Progenitor cell of endocrine pancreas (in vitro differentiated cells): ENCODE measurements around the gene SEZ6L. TPM values are rescaled to one million over a fixed set of nuclear protein-coding genes. Genes with fewer than 3 reads are reported as not detected.
"Not testable (repeated sequence)": the region's sequence is repeated elsewhere in the genome, so short reads cannot be mapped to it uniquely, and the experiment has no call there.

Experiments
- DNase-seq: peaks from one replicate; pipeline ENCODE4 v3.0.0; 2021; ENCODE audit warnings: low spot score; ENCODE audit not compliant: unreplicated experiment
- H3K27ac Mint-ChIP-seq: 2 replicates; pipeline ENCODE4 v1.8.0; 2021; ENCODE audit warnings: mild to moderate bottlenecking, moderate library complexity, mixed read lengths
- H3K27me3 Mint-ChIP-seq: 2 replicates; pipeline ENCODE4 v1.8.0; 2021; ENCODE audit warnings: mixed read lengths
- H3K36me3 Mint-ChIP-seq: 2 replicates; pipeline ENCODE4 v1.8.0; 2022; ENCODE audit warnings: mixed read lengths; ENCODE audit not compliant: insufficient read depth
- H3K4me1 Mint-ChIP-seq: 2 replicates; pipeline ENCODE4 v1.8.0; 2021; ENCODE audit warnings: low read depth, mixed read lengths
- H3K4me3 Mint-ChIP-seq: 2 replicates; pipeline ENCODE4 v1.8.0; 2021; ENCODE audit warnings: low read depth, mild to moderate bottlenecking, moderate library complexity, mixed read lengths
- H3K9me3 Mint-ChIP-seq: 2 replicates; pipeline ENCODE4 v1.8.0; 2021; ENCODE audit warnings: low read depth, mixed read lengths
- total RNA-seq: library from RNA; stranded (reverse); gene quantifications from 2 replicates; pipeline ENCODE4 v1.2.1, GENCODE V29; 2021
- TF ChIP-seq, protein P1 (sequence below): fragments of 200-600 bp; sonication (generic); IDR thresholded peaks from one replicate; pipeline ENCODE4 v1.5.0; 2021; ENCODE audit warnings: antibody characterized with exemption, mild to moderate bottlenecking; ENCODE audit not compliant: unreplicated experiment

Gene SEZ6L
- total RNA-seq, 1 donor from 2014 or later, result 26.2 TPM

DNA sequence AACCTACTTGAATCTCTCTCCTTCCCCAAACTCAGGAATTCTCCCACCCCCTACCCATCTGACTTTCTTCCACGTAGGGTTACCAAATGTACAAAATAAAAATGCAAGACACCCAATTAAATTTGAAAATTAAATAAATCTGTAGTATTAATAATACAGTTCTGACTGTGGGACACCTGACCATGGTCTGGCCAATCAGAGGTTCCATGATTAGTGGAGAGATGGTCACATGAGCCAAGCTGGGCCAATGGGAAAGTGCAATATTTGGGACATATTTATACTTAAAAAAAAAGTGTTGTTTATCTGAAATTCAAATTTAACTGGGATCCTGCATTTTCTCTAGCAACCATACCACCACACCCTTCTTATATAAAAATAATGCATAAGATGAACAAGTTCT lies 230.0 kb downstream of the SEZ6L start:
- Mint-ChIP-seq H3K27me3 (peaks cover 21% of the 10 kb centered on the region), H3K36me3 (no peaks in the 10 kb centered on the region), H3K4me3 (no peak overlapping the region), H3K4me1 (peaks cover 4% of the 10 kb centered on the region), H3K9me3 (no peaks in the 10 kb centered on the region), H3K27ac (no peak overlapping the region)
- no peak for DNase-seq
- TF ChIP-seq, protein P1, sequence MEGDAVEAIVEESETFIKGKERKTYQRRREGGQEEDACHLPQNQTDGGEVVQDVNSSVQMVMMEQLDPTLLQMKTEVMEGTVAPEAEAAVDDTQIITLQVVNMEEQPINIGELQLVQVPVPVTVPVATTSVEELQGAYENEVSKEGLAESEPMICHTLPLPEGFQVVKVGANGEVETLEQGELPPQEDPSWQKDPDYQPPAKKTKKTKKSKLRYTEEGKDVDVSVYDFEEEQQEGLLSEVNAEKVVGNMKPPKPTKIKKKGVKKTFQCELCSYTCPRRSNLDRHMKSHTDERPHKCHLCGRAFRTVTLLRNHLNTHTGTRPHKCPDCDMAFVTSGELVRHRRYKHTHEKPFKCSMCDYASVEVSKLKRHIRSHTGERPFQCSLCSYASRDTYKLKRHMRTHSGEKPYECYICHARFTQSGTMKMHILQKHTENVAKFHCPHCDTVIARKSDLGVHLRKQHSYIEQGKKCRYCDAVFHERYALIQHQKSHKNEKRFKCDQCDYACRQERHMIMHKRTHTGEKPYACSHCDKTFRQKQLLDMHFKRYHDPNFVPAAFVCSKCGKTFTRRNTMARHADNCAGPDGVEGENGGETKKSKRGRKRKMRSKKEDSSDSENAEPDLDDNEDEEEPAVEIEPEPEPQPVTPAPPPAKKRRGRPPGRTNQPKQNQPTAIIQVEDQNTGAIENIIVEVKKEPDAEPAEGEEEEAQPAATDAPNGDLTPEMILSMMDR, result no peak

DNA sequence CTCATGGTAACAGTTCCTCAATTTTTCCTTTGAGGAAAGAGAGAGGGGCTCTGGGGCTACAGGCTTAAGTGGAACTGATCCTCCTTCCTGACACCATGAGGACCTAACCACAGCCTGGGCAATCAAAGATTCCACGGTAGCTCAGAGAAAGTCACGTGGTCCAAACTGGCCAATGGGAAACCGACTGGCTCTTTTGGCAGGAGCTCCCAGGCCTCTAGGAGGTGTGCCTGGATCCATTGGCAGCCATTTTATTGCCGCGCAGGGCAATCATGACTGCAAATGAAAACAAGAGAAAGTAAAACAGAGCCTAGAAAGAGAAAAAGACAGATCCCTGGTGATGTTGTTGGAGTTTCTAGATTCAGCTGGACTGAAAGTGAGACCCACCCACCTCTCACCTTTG lies 232.5 kb downstream of the SEZ6L start:
- H3K9me3 Mint-ChIP-seq, result no peaks in the 10 kb centered on the region
- TF ChIP-seq, protein P1, result no peak
- H3K4me3 Mint-ChIP-seq, result no peak overlapping the region
- H3K4me1 Mint-ChIP-seq, result no peaks in the 10 kb centered on the region
- H3K27me3 Mint-ChIP-seq, result peaks cover 34% of the 10 kb centered on the region
- no peaks in the 10 kb centered on the region for H3K36me3 Mint-ChIP-seq
- DNase-seq, result no peak
- no peak overlapping the region for H3K27ac Mint-ChIP-seq

DNA sequence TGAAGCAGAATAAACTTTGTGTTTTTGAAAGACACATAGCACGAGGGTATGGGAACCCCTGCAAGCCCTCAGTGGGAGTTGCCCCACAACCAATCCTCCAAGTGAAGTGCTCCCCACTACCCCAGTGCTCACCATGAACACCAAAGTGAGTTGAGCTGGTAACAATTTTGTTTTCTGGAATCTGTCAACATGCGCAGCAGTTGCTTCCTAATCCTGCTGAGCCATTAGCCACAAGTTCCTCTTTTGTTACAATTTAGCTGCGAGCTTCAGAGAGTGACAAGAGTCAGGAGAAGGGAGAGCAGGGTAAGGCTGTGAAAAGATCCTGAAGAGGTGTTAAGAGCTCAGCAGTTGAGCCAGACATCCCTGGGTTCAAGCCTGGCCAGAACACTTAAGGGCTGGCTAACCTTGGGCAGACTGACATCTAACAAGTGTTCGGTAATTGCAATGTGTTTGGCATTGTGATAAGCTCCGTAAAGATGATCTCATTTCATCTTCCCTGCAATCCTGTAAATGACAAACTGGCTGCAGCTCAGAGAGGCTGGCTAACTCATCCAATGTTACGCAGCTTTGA lies 235.7 kb downstream of the SEZ6L start:
- Mint-ChIP-seq H3K9me3 (no peaks in the 10 kb centered on the region), H3K27me3 (peaks cover 31% of the 10 kb centered on the region), H3K27ac (no peak overlapping the region), H3K4me1 (peaks cover 1% of the 10 kb centered on the region), H3K4me3 (no peak overlapping the region), H3K36me3 (no peaks in the 10 kb centered on the region)
- DNase-seq, result no peak
- TF ChIP-seq, protein P1, result no peak

DNA sequence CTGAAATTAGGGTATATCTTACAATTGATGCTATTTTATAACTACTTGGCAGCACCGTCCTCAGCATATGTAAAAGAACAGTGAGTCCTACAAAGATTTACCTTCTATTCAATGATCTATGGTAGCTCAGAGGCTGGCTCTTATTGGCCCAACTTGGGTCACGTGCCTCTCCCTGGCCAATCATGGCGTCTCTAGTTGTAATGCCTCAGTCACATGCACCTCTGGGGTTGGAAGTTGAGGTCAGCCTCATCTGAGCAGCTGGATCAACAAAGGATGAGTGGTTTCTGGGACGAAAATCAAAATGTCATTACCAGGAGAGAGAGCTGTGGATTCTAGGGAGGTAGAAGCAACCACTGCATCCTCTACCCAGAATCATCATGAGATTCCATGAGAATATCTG lies 236.9 kb downstream of the SEZ6L start:
- H3K36me3 Mint-ChIP-seq, result no peaks in the 10 kb centered on the region
- H3K9me3 Mint-ChIP-seq, result no peaks in the 10 kb centered on the region
- H3K4me3 Mint-ChIP-seq, result no peak overlapping the region
- H3K27ac Mint-ChIP-seq, result no peak overlapping the region
- DNase-seq, result no peak
- H3K27me3 Mint-ChIP-seq, result peaks cover 33% of the 10 kb centered on the region
- peaks cover 1% of the 10 kb centered on the region for H3K4me1 Mint-ChIP-seq
- TF ChIP-seq, protein P1, result no peak

DNA sequence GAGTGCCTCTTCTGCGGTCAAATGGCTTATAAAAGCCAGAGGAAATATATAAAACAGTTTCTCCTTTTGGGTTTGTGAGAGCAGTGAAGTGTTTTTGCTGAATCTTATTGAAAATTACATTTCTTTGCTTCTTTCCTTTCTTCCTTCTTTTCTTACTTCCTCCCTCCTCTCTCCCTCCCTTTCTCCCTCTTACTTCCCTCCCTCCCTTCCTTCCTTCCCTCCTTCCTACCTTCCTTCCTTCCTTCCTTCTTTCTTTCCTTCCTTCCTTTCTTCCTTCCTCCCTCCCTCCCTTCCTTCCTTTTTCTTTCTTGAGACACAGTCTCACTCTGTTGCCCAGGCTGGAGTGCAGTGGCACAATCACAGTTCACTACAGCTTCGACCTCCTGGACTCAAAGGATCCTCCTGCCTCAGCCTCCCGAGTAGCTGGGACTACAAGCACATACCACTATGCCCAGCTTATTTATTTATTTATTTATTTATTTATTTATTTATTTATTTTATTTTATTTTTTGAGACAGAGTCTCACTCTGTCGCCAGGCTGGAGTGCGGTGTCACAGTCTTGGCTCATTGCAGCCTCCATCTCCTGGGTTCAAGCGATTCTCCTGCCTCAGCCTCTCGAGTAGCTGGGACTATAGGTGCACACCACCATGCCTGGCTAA lies 239.4 kb downstream of the SEZ6L start:
- H3K27me3 Mint-ChIP-seq, result peaks cover 27% of the 10 kb centered on the region
- H3K36me3 Mint-ChIP-seq, H3K4me1 Mint-ChIP-seq, H3K27ac Mint-ChIP-seq, H3K9me3 Mint-ChIP-seq, DNase-seq, H3K4me3 Mint-ChIP-seq: not testable (repeated sequence)
